Measurements from ENCODE around the gene MED15. TPM values are rescaled to one million over a fixed set of nuclear protein-coding genes. Genes with fewer than 3 reads are reported as not detected.

MED15 gene
- total RNA-seq, 1 donor from 2014 or later, result 77.8 TPM

GRCh38 chr22:20569059-20570058, 61.9 kb downstream of the MED15 start:
- no peak for TF ChIP-seq CTCF (IDR thresholded peaks at IDR 0.05; ENCODE audit: unreplicated experiment)
- H3K9me3 Mint-ChIP-seq (ENCODE audit: low read depth), result no peaks in the 10 kb centered on the region
- peaks cover 15% of the 10 kb centered on the region for H3K36me3 Mint-ChIP-seq (ENCODE audit: insufficient read depth)
- H3K27ac Mint-ChIP-seq, result no peak overlapping the region
- no peak for DNase-seq (ENCODE audit: low spot score, unreplicated experiment)
- H3K27me3 Mint-ChIP-seq, result no peaks in the 10 kb centered on the region
- no peak overlapping the region for H3K4me3 Mint-ChIP-seq (ENCODE audit: low read depth)
- no peaks in the 10 kb centered on the region for H3K4me1 Mint-ChIP-seq (ENCODE audit: low read depth)

- H3K4me1 Mint-ChIP-seq (ENCODE audit: low read depth), result no peaks in the 10 kb centered on the region
- peaks cover 17% of the 10 kb centered on the region for H3K36me3 Mint-ChIP-seq (ENCODE audit: insufficient read depth)
- no peak overlapping the region for H3K27ac Mint-ChIP-seq
- no peak for DNase-seq (ENCODE audit: low spot score, unreplicated experiment)
- TF ChIP-seq CTCF (IDR thresholded peaks at IDR 0.05; ENCODE audit: unreplicated experiment), result no peak
- H3K27me3 Mint-ChIP-seq, result no peaks in the 10 kb centered on the region
- H3K4me3 Mint-ChIP-seq (ENCODE audit: low read depth), result no peak overlapping the region
- H3K9me3 Mint-ChIP-seq (ENCODE audit: low read depth), result no peaks in the 10 kb centered on the region
Measured at GRCh38 chr22:20571078-20571503, 63.7 kb downstream of the MED15 start.

GRCh38 chr22:20571531-20572007, 64.2 kb downstream of the MED15 start:
- Mint-ChIP-seq H3K4me1 (ENCODE audit: low read depth) (no peaks in the 10 kb centered on the region), H3K27me3 (no peaks in the 10 kb centered on the region), H3K4me3 (ENCODE audit: low read depth) (no peak overlapping the region), H3K9me3 (ENCODE audit: low read depth) (no peaks in the 10 kb centered on the region), H3K36me3 (ENCODE audit: insufficient read depth) (peaks cover 17% of the 10 kb centered on the region), H3K27ac (no peak overlapping the region)
- DNase-seq (ENCODE audit: low spot score, unreplicated experiment), result no peak
- peak; percentile 72 for TF ChIP-seq CTCF (IDR thresholded peaks at IDR 0.05; ENCODE audit: unreplicated experiment)

GRCh38 chr22:20572132-20572802, 64.9 kb downstream of the MED15 start:
- Mint-ChIP-seq H3K9me3 (ENCODE audit: low read depth) (no peaks in the 10 kb centered on the region), H3K27me3 (no peaks in the 10 kb centered on the region), H3K4me1 (ENCODE audit: low read depth) (no peaks in the 10 kb centered on the region), H3K4me3 (ENCODE audit: low read depth) (no peak overlapping the region), H3K36me3 (ENCODE audit: insufficient read depth) (peaks cover 17% of the 10 kb centered on the region), H3K27ac (no peak overlapping the region)
- TF ChIP-seq CTCF (IDR thresholded peaks at IDR 0.05; ENCODE audit: unreplicated experiment), result no peak
- no peak for DNase-seq (ENCODE audit: low spot score, unreplicated experiment)

- Mint-ChIP-seq H3K4me1 (ENCODE audit: low read depth) (no peaks in the 10 kb centered on the region), H3K36me3 (ENCODE audit: insufficient read depth) (peaks cover 20% of the 10 kb centered on the region), H3K9me3 (ENCODE audit: low read depth) (no peaks in the 10 kb centered on the region), H3K27ac (no peak overlapping the region), H3K27me3 (no peaks in the 10 kb centered on the region), H3K4me3 (ENCODE audit: low read depth) (no peak overlapping the region)
- no peak for DNase-seq (ENCODE audit: low spot score, unreplicated experiment)
- no peak for TF ChIP-seq CTCF (IDR thresholded peaks at IDR 0.05; ENCODE audit: unreplicated experiment)
Measured at GRCh38 chr22:20573176-20573832, 65.9 kb downstream of the MED15 start.

All from progenitor cell of endocrine pancreas (in vitro differentiated cells).